ENCODE data around the gene CCNF. TPM values are rescaled to one million over a fixed set of nuclear protein-coding genes. Genes with fewer than 3 reads are reported as not detected.

The CCNF gene
- total and polyA plus RNA-seq, 2 donors from 2014 or later, result 0.77 to 2.9 TPM

DNA sequence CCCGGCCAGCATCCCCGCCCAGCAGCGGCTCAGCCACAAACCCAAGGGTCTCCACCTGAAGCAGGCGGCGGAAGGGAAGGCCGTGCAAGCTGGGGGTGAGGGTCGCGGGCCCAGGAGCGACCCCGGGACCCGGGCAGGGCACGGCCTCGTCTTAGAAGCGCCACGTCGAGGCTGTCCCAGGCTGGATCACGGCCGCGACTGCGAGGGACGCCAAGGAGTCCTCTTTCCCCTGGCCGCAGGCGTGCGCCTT lies 538 bp upstream of the CCNF start:
- Histone ChIP-seq H3K4me3 (ENCODE audit: low read length in 3 of 3) (peak overlapping the region; percentile 34 to 77 (median 71)), H3K27ac (ENCODE audit: low read depth in 2 of 2, low read length in 2 of 2) (peak overlapping the region; percentile 32 to 43), H3K36me3 (ENCODE audit: control insufficient read depth in 2 of 3, insufficient read depth in 3 of 3, low read length in 3 of 3) (peaks cover 0 to 3% (median 0%) of the 10 kb centered on the region in 3 donors), H3K9ac (ENCODE audit: low read length in 3 of 3) (peak overlapping the region in 2 of 3 donors; percentile 24 to 29), H3K27me3 (ENCODE audit: control insufficient read depth, insufficient read depth, low read length) (no peaks in the 10 kb centered on the region), H3K9me3 (ENCODE audit: control insufficient read depth in 2 of 3, insufficient read depth in 1 of 3, low read length in 3 of 3) (no peaks in the 10 kb centered on the region), H3K4me1 (ENCODE audit: control insufficient read depth in 2 of 3, insufficient read depth in 2 of 3, low read depth in 1 of 3, low read length in 3 of 3) (peaks cover 0 to 14% (median 9%) of the 10 kb centered on the region in 3 donors)
- TF ChIP-seq, protein P1, sequence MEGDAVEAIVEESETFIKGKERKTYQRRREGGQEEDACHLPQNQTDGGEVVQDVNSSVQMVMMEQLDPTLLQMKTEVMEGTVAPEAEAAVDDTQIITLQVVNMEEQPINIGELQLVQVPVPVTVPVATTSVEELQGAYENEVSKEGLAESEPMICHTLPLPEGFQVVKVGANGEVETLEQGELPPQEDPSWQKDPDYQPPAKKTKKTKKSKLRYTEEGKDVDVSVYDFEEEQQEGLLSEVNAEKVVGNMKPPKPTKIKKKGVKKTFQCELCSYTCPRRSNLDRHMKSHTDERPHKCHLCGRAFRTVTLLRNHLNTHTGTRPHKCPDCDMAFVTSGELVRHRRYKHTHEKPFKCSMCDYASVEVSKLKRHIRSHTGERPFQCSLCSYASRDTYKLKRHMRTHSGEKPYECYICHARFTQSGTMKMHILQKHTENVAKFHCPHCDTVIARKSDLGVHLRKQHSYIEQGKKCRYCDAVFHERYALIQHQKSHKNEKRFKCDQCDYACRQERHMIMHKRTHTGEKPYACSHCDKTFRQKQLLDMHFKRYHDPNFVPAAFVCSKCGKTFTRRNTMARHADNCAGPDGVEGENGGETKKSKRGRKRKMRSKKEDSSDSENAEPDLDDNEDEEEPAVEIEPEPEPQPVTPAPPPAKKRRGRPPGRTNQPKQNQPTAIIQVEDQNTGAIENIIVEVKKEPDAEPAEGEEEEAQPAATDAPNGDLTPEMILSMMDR (IDR thresholded peaks at IDR 0.05; ENCODE audit: borderline replicate concordance, extremely low read depth, insufficient read depth), result no peak
- intact Hi-C loops (cut with DNase I), result no loop called here
- DNase-seq (no peak), FAIRE-seq (no peak)

GRCh38 chr16:2429771-2430663 lies 770 bp downstream of the CCNF start:
- intact Hi-C loops (cut with DNase I), result no loop called here
- Histone ChIP-seq H3K4me3 (ENCODE audit: low read length in 3 of 3) (peak overlapping the region; percentile 56 to 59 (median 58)), H3K36me3 (ENCODE audit: control insufficient read depth in 2 of 3, insufficient read depth in 3 of 3, low read length in 3 of 3) (peaks cover 0 to 3% (median 0%) of the 10 kb centered on the region in 3 donors), H3K4me1 (ENCODE audit: control insufficient read depth in 2 of 3, insufficient read depth in 2 of 3, low read depth in 1 of 3, low read length in 3 of 3) (peaks cover 0 to 14% (median 9%) of the 10 kb centered on the region in 3 donors), H3K9ac (ENCODE audit: low read length in 3 of 3) (peak overlapping the region; percentile 23 to 61 (median 60)), H3K9me3 (ENCODE audit: control insufficient read depth in 2 of 3, insufficient read depth in 1 of 3, low read length in 3 of 3) (no peaks in the 10 kb centered on the region), H3K27me3 (ENCODE audit: control insufficient read depth, insufficient read depth, low read length) (no peaks in the 10 kb centered on the region), H3K27ac (ENCODE audit: low read depth in 2 of 2, low read length in 2 of 2) (no peak overlapping the region)
- FAIRE-seq (no peak), DNase-seq (peak in 3 of 5 donors; percentile 42 to 60 (median 42))
- TF ChIP-seq, protein P1 (IDR thresholded peaks at IDR 0.05; ENCODE audit: borderline replicate concordance, extremely low read depth, insufficient read depth), result no peak

DNA sequence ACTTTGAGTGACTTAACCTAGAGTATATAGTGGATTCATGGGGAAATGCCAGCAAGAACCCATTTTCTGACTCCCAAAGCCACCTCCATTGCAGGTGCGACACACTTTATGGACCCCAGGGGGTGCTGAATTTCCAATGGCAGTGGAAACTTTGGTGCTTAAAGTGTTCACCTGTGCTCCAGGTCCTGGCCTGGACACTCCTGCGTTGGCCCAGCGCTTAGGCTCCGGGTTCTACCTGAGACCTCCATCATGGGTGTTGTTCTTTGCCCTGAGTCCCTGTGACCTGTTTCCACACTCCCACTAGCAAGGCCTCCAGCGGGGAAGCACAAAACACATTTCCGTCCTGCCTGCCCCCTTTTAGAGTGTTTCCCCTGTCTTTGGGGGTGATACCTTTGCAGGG lies 3.0 kb downstream of the CCNF start:
- intact Hi-C loops (cut with DNase I), result no loop called here
- DNase-seq (no peak), FAIRE-seq (no peak)
- TF ChIP-seq, protein P1 (IDR thresholded peaks at IDR 0.05; ENCODE audit: borderline replicate concordance, extremely low read depth, insufficient read depth), result no peak
- no peaks in the 10 kb centered on the region for H3K9me3 ChIP-seq (ENCODE audit: control insufficient read depth in 2 of 3, insufficient read depth in 1 of 3, low read length in 3 of 3)
- H3K27ac ChIP-seq (ENCODE audit: low read depth in 2 of 2, low read length in 2 of 2), result no peak overlapping the region
- peaks cover 0 to 4% (median 3%) of the 10 kb centered on the region in 3 donors for H3K36me3 ChIP-seq (ENCODE audit: control insufficient read depth in 2 of 3, insufficient read depth in 3 of 3, low read length in 3 of 3)
- no peak overlapping the region for H3K4me3 ChIP-seq (ENCODE audit: low read length in 3 of 3)
- H3K4me1 ChIP-seq (ENCODE audit: control insufficient read depth in 2 of 3, insufficient read depth in 2 of 3, low read depth in 1 of 3, low read length in 3 of 3), result peaks cover 0 to 14% (median 9%) of the 10 kb centered on the region in 3 donors
- no peaks in the 10 kb centered on the region for H3K27me3 ChIP-seq (ENCODE audit: control insufficient read depth, insufficient read depth, low read length)
- no peak overlapping the region for H3K9ac ChIP-seq (ENCODE audit: low read length in 3 of 3)
